Fibroblast of lung (primary cell): ENCODE results near the gene FER.
"Not testable (repeated sequence)": the region's sequence is repeated elsewhere in the genome, so short reads cannot be mapped to it uniquely, and the experiment has no call there.

Experiments used
- EZH2 ChIP-seq: IDR thresholded peaks from 2 replicates; pipeline ENCODE4 v1.5.1; 2012; ENCODE audit warnings: low read length, control low read depth, mild to moderate bottlenecking; ENCODE audit errors: missing control alignments
- TF ChIP-seq, protein P1 (sequence below), 2 donors: IDR thresholded peaks in 1 of 2; conservative IDR thresholded peaks in 1 of 2; 1 replicate in 1 of 2; 2 replicates in 1 of 2; pipeline ENCODE4 v1.5.1; 2011 to 2012; ENCODE audit warnings: low read length in 2 of 2, control low read depth in 1 of 2, inconsistent platforms in 1 of 2, low read depth in 1 of 2, mild to moderate bottlenecking in 1 of 2

DNA sequence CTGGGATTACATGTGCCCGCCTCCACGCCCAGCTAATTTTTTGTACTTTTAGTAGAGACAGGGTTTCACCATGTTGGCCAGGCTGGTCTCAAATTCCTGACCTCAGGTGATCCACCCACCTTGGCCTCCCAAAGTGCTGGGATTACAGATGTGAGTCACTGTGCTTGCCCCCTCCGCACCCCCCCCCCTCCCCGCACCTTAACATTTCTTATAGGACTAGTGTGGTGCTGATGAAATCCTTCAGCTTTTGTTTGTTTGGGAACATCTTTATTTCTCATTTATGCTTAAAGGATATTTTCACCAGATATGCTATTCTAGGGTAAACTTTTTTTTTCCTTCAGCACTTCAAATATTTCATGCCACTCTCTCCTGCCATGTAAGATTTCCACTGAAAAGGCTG lies 46.7 kb downstream of the FER start:
- TF ChIP-seq, protein P1, sequence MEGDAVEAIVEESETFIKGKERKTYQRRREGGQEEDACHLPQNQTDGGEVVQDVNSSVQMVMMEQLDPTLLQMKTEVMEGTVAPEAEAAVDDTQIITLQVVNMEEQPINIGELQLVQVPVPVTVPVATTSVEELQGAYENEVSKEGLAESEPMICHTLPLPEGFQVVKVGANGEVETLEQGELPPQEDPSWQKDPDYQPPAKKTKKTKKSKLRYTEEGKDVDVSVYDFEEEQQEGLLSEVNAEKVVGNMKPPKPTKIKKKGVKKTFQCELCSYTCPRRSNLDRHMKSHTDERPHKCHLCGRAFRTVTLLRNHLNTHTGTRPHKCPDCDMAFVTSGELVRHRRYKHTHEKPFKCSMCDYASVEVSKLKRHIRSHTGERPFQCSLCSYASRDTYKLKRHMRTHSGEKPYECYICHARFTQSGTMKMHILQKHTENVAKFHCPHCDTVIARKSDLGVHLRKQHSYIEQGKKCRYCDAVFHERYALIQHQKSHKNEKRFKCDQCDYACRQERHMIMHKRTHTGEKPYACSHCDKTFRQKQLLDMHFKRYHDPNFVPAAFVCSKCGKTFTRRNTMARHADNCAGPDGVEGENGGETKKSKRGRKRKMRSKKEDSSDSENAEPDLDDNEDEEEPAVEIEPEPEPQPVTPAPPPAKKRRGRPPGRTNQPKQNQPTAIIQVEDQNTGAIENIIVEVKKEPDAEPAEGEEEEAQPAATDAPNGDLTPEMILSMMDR (conservative IDR thresholded peaks at IDR 0.05 in 1 of 2, IDR thresholded peaks at IDR 0.05 in 1 of 2; ENCODE audit: low read depth in 1 of 2, low read length in 2 of 2): not testable (repeated sequence)
- not testable (repeated sequence) for TF ChIP-seq EZH2
